NCI-H345 (cell line): ENCODE results near the gene AMN.

Experiments used
- DNase-seq: peaks from one replicate; lab custom pipeline; 2025; lab: John Stamatoyannopoulos, UW

Gene AMN

GRCh38 chr14:102943979-102944378 is 21.5 kb downstream of the AMN start:
- no peak for DNase-seq

- DNase-seq: no peak
These were observed 22.2 kb downstream of the AMN start for GRCh38 chr14:102944448-102945330.

- DNase-seq: no peak
These were observed 23.1 kb downstream of the AMN start for GRCh38 chr14:102945346-102946130.

- DNase-seq: no peak
These were observed 25.0 kb downstream of the AMN start for GRCh38 chr14:102947321-102948103.

GRCh38 chr14:102948698-102949061 is 26.2 kb downstream of the AMN start:
- no peak for DNase-seq

GRCh38 chr14:102949062-102949800 is 26.8 kb downstream of the AMN start:
- DNase-seq: no peak

- no peak for DNase-seq
These were observed 27.5 kb downstream of the AMN start for GRCh38 chr14:102949801-102950451.

GRCh38 chr14:102951034-102951433 is 28.6 kb downstream of the AMN start:
- no peak for DNase-seq

GRCh38 chr14:102951799-102952198 is 29.3 kb downstream of the AMN start:
- no peak for DNase-seq

- no peak for DNase-seq
These were observed 29.8 kb downstream of the AMN start for GRCh38 chr14:102952276-102952675.

GRCh38 chr14:102953100-102953499 is 30.6 kb downstream of the AMN start:
- DNase-seq: no peak

- DNase-seq: no peak
These were observed 31.8 kb downstream of the AMN start for GRCh38 chr14:102954081-102954789.

- no peak for DNase-seq
These were observed 33.4 kb downstream of the AMN start for GRCh38 chr14:102955636-102956408.

- no peak for DNase-seq
These were observed 34.8 kb downstream of the AMN start for GRCh38 chr14:102957222-102957621.

GRCh38 chr14:102958461-102958860 is 36.0 kb downstream of the AMN start:
- DNase-seq: no peak

- no peak for DNase-seq
These were observed 39.7 kb downstream of the AMN start for GRCh38 chr14:102962111-102962627.

- DNase-seq: no peak
These were observed 41.8 kb downstream of the AMN start for GRCh38 chr14:102964152-102964730.

- no peak for DNase-seq
These were observed 42.8 kb downstream of the AMN start for GRCh38 chr14:102965282-102965681.
